HCT116 (cell line): ENCODE data around the gene MRPL58. TPM values are rescaled to one million over a fixed set of nuclear protein-coding genes. Genes with fewer than 3 reads are reported as not detected.

Experiments used
- ATAC-seq: fragments of 200-7000 bp; cut with Tn5 transposase; 2 replicates; pipeline ENCODE4 v1.9.1; 2020; ENCODE audit warnings: mild to moderate bottlenecking, moderate library complexity
- BruUV-seq: library from RNA; stranded (reverse); fragments of 400-500 nt; replicated peaks from 2 replicates; lab custom pipeline; 2021; lab: Mats Ljungman, UMichigan
- CTCF ChIA-PET: fragments of 300-600 bp; sonication (Branson Sonifier 250); formaldehyde crosslinking; loops from one replicate; lab custom pipeline; 2021; ENCODE audit warnings: antibody characterized with exemption; lab: Charles Lee
- POLR2A ChIA-PET: fragments of 300-600, 350-600 bp; sonication (Branson Sonifier 250); formaldehyde crosslinking; loops from one replicate; lab custom pipeline; 2021; ENCODE audit warnings: antibody characterized with exemption; lab: Charles Lee
- RAD21 ChIA-PET, 2 experiments: fragments of 300-600 bp; sonication (Branson Sonifier 250); formaldehyde crosslinking; loops; one replicate each; lab custom pipeline; 2023; ENCODE audit warnings: low total read pairs in 2 of 2; ENCODE audit not compliant: uncharacterized antibody in 2 of 2, unreplicated experiment in 2 of 2, low non-redundant PET in 1 of 2; lab: Charles Lee
- DNase-seq: peaks from one replicate; pipeline ENCODE4 v3.0.0-alpha.2; 2010; ENCODE audit warnings: low read depth, low spot score
- H2AFZ ChIP-seq: fragments of 200-600 bp; shearing (Covaris generic), sonication (generic); 2 replicates; pipeline ENCODE4 v1.6.1; 2017; ENCODE audit warnings: low read depth, mixed run types, mixed read lengths, antibody characterized with exemption, low read length; ENCODE audit not compliant: poor library complexity, severe bottlenecking
- H3K27ac ChIP-seq: 2 replicates; pipeline ENCODE4 v1.5.1; 2012; ENCODE audit warnings: low read depth, low read length
- H3K27me3 ChIP-seq: fragments of 200-600 bp; sonication (generic); 2 replicates; pipeline ENCODE4 v1.6.1; 2016; ENCODE audit warnings: mixed run types, low read length, mixed read lengths; ENCODE audit not compliant: insufficient read depth
- H3K36me3 ChIP-seq, 2 experiments: fragments of 200-500 bp in 1 of 2; fragments of 200-600 bp in 1 of 2; sonication (Bioruptor generic) in 1 of 2; sonication (generic) in 1 of 2; 2 replicates each; pipeline versions ENCODE4 v1.5.1 to v1.6.1; 2014 to 2016; ENCODE audit warnings: low read length in 2 of 2, inconsistent platforms in 1 of 2, mixed read lengths in 1 of 2, mixed run types in 1 of 2; ENCODE audit not compliant: insufficient read depth in 2 of 2, control insufficient read depth in 1 of 2
- H3K4me1 ChIP-seq, 2 experiments: fragments of 200-600 bp in 1 of 2; sonication (generic) in 1 of 2; 2 replicates each; pipeline versions ENCODE4 v1.5.1 to v1.6.1; 2012 to 2017; ENCODE audit warnings: low read length in 2 of 2, inconsistent platforms in 1 of 2, mild to moderate bottlenecking in 1 of 2, mixed read lengths in 1 of 2, mixed run types in 1 of 2, moderate library complexity in 1 of 2; ENCODE audit not compliant: insufficient read depth in 2 of 2, control insufficient read depth in 1 of 2
- H3K4me2 ChIP-seq: fragments of 200-600 bp; sonication (generic); 2 replicates; pipeline ENCODE4 v1.6.1; 2017; ENCODE audit warnings: mixed run types, low read length, mixed read lengths
- H3K4me3 ChIP-seq, 2 experiments: fragments of 200-600 bp in 1 of 2; sonication (generic) in 1 of 2; replicated peaks in 1 of 2; 2 replicates each; pipeline ENCODE4 v1.5.1; 2011 to 2016; ENCODE audit warnings: low read length in 2 of 2, control low read depth in 1 of 2, low read depth in 1 of 2, mild to moderate bottlenecking in 1 of 2, mixed read lengths in 1 of 2, mixed run types in 1 of 2
- H3K79me2 ChIP-seq: fragments of 200-600 bp; sonication (generic); 2 replicates; pipeline ENCODE4 v1.6.1; 2017; ENCODE audit warnings: mild to moderate bottlenecking, mixed run types, low read length, moderate library complexity, mixed read lengths; ENCODE audit not compliant: insufficient read depth
- H3K9ac ChIP-seq: fragments of 200-600 bp; sonication (generic); 2 replicates; pipeline ENCODE4 v1.6.1; 2016; ENCODE audit warnings: low read length, mixed read lengths
- H3K9me2 ChIP-seq: fragments of 200-600 bp; sonication (generic), shearing (Covaris generic); 2 replicates; pipeline ENCODE4 v1.6.1; 2017; ENCODE audit warnings: mixed run types, mild to moderate bottlenecking, moderate library complexity; ENCODE audit not compliant: insufficient read depth
- H3K9me3 ChIP-seq, 2 experiments: fragments of 200-500 bp in 1 of 2; fragments of 200-600 bp in 1 of 2; sonication (Bioruptor generic) in 1 of 2; sonication (generic) in 1 of 2; 2 replicates each; pipeline ENCODE4 v1.6.1; 2014 to 2017; ENCODE audit warnings: low read length in 2 of 2, mixed read lengths in 2 of 2, inconsistent platforms in 1 of 2, low read depth in 1 of 2, mild to moderate bottlenecking in 1 of 2, mixed run types in 1 of 2, moderate library complexity in 1 of 2; ENCODE audit not compliant: control insufficient read depth in 1 of 2, insufficient read depth in 1 of 2
- H4K20me1 ChIP-seq: fragments of 200-600 bp; sonication (generic), shearing (Covaris generic); 2 replicates; pipeline ENCODE4 v1.6.1; 2017; ENCODE audit warnings: mixed run types, mild to moderate bottlenecking, moderate library complexity; ENCODE audit not compliant: insufficient read depth
- CBX3 ChIP-seq: IDR thresholded peaks from 2 replicates; pipeline ENCODE4 v1.6.1; 2012; ENCODE audit warnings: low read depth
- CEBPB ChIP-seq: IDR thresholded peaks from 2 replicates; pipeline ENCODE4 v1.6.1; 2012; ENCODE audit warnings: low read depth
- CTCF ChIP-seq, 3 experiments: fragments of 200-600 bp in 1 of 3; sonication (generic) in 1 of 3; IDR thresholded peaks in 2 of 3; conservative IDR thresholded peaks in 1 of 3; 2 replicates each; pipeline ENCODE4 v1.5.1; 2012 to 2017; ENCODE audit warnings: low read depth in 2 of 3, low read length in 2 of 3, antibody characterized with exemption in 1 of 3, borderline replicate concordance in 1 of 3, control low read depth in 1 of 3, mild to moderate bottlenecking in 1 of 3, mixed read lengths in 1 of 3, mixed run types in 1 of 3, moderate library complexity in 1 of 3; ENCODE audit not compliant: insufficient read depth in 1 of 3
- ELF1 ChIP-seq: IDR thresholded peaks from 2 replicates; pipeline ENCODE4 v1.6.1; 2012; ENCODE audit warnings: low read depth, borderline replicate concordance
- EZH2phosphoT487 ChIP-seq: fragments of 200-600 bp; IDR thresholded peaks from 2 replicates; pipeline ENCODE4 v1.6.1; 2018; ENCODE audit warnings: antibody characterized with exemption, borderline replicate concordance
- FOSL1 ChIP-seq: IDR thresholded peaks from 2 replicates; pipeline ENCODE4 v1.6.1; 2012; ENCODE audit warnings: low read depth
- MAX ChIP-seq: IDR thresholded peaks from 2 replicates; pipeline ENCODE4 v1.6.1; 2012
- POLR2A ChIP-seq: IDR thresholded peaks from 2 replicates; pipeline ENCODE4 v1.7.0; 2011; ENCODE audit warnings: borderline replicate concordance; ENCODE audit not compliant: insufficient read depth, insufficient read length; ENCODE audit errors: extremely low read depth
- POLR2AphosphoS5 ChIP-seq: IDR thresholded peaks from 2 replicates; pipeline ENCODE4 v1.6.1; 2011; ENCODE audit warnings: mild to moderate bottlenecking, low read depth, low read length, moderate library complexity
- REST ChIP-seq: IDR thresholded peaks from 2 replicates; pipeline ENCODE4 v1.6.1; 2012; ENCODE audit warnings: low read depth
- SRF ChIP-seq: IDR thresholded peaks from 2 replicates; pipeline ENCODE4 v1.6.1; 2012; ENCODE audit warnings: low read depth
- TCF7L2 ChIP-seq: IDR thresholded peaks from 2 replicates; pipeline ENCODE4 v1.7.0; 2011; ENCODE audit warnings: borderline replicate concordance, inconsistent platforms; ENCODE audit not compliant: insufficient read depth, insufficient read length; ENCODE audit errors: extremely low read depth
- ZFX ChIP-seq: fragments of 450-650 bp; IDR thresholded peaks from 2 replicates; pipeline ENCODE4 v1.6.1; 2017
- intact Hi-C: fragments of 100-400 bp; cut with micrococcal nuclease; formaldehyde crosslinking; loops from 2 replicates; pipeline ENCODE4 v1.10.0; 2022
- total RNA-seq: library from RNA; stranded (reverse); gene quantifications from one replicate; pipeline ENCODE4 v1.2.1, GENCODE V29; 2021; ENCODE audit not compliant: unreplicated experiment
- TF ChIP-seq, protein P1 (sequence below): IDR thresholded peaks from 2 replicates; pipeline ENCODE4 v1.6.1; 2011; ENCODE audit warnings: mild to moderate bottlenecking, low read length, moderate library complexity; ENCODE audit not compliant: insufficient replicate concordance; ENCODE audit errors: extremely low read depth
- TF ChIP-seq, protein P2 (sequence below): IDR thresholded peaks from 2 replicates; pipeline ENCODE4 v1.6.1; 2012

MRPL58 gene
- total RNA-seq, 1 experiment from 2014 or later, result 80.5 TPM

DNA sequence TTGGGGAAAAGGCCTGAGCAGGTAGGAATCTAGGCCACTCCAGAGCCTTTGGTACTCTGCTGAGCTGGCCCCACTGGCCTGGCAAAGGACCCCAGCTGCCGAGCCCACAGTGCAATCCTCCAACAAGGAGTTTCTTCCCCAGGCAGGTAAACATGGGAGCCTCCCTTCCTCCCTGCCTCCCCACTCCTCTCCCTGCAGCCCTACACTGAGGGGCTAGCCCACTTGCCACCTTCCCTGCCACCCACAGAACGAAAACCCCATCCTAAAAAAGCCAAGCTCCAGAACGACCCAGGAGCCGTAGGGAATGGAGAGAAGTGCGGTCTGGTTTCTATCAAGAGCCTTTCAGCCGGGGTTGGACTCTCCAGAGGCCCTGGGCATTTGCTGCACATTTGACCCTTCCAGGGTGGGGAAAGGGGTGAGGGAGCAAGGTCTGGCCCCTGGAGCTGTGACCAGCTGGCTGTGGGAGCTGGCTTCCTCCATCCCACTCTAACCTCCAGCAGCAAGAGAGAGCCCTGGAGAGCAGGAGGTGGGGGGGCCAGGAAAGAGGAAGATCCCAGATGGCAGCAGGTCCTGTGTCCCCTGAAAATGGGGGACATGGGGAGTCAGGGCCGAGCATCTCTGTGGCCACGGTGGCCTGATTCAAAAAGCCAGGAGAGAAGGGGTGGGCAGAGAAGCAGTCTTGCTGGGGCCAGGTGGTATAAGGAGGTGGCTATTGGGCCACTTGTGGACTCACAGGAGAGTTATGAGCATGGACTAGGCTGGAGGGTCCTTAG lies 41.2 kb upstream of the MRPL58 start:
- TF ChIP-seq CEBPB (no peak), TCF7L2 (no peak), POLR2A (no peak), CBX3 (no peak), MAX (no peak), FOSL1 (no peak), POLR2AphosphoS5 (no peak), EZH2phosphoT487 (no peak), SRF (no peak), CTCF (IDR thresholded peaks at IDR 0.05 in 2 of 3, conservative IDR thresholded peaks at IDR 0.05 in 1 of 3; ENCODE audit: borderline replicate concordance in 1 of 3, insufficient read depth in 1 of 3, low read depth in 2 of 3, low read length in 2 of 3) (no peak), REST (no peak), ZFX (no peak), ELF1 (no peak)
- TF ChIP-seq, protein P1, sequence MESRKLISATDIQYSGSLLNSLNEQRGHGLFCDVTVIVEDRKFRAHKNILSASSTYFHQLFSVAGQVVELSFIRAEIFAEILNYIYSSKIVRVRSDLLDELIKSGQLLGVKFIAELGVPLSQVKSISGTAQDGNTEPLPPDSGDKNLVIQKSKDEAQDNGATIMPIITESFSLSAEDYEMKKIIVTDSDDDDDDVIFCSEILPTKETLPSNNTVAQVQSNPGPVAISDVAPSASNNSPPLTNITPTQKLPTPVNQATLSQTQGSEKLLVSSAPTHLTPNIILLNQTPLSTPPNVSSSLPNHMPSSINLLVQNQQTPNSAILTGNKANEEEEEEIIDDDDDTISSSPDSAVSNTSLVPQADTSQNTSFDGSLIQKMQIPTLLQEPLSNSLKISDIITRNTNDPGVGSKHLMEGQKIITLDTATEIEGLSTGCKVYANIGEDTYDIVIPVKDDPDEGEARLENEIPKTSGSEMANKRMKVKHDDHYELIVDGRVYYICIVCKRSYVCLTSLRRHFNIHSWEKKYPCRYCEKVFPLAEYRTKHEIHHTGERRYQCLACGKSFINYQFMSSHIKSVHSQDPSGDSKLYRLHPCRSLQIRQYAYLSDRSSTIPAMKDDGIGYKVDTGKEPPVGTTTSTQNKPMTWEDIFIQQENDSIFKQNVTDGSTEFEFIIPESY, result no peak
- TF ChIP-seq, protein P2, sequence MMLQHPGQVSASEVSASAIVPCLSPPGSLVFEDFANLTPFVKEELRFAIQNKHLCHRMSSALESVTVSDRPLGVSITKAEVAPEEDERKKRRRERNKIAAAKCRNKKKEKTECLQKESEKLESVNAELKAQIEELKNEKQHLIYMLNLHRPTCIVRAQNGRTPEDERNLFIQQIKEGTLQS, result no peak
- ChIA-PET RAD21 (interaction anchor here in 1 of 2 experiments (0.5 kb wide), 2 partner anchors 49 to 126 kb away, joined by 4 to 10 read pairs; no protein-coding TSS in a partner anchor), CTCF (interaction anchor here (1.0 to 4.5 kb wide), 3 partner anchors 8 to 13 kb away, joined by 3 to 36 read pairs (median 11); no protein-coding TSS in a partner anchor), POLR2A (interaction anchor here (0.6 to 1.6 kb wide), 4 partner anchors 10 to 125 kb away, joined by 3 to 5 read pairs (median 3); partner anchors contain the start of genes CDR2L and FDXR)
- Histone ChIP-seq H3K9ac (peak overlapping the region; percentile 69), H3K9me3 (no peaks in the 10 kb centered on the region), H3K36me3 (no peaks in the 10 kb centered on the region), H3K4me3 (peak overlapping the region; percentile 80 to 84), H2AFZ (no peak overlapping the region), H3K4me2 (peak overlapping the region; percentile 98), H3K9me2 (no peaks in the 10 kb centered on the region), H3K4me1 (peaks cover 39 to 42% of the 10 kb centered on the region in 2 experiments), H3K27ac (peak overlapping the region; percentile 9; the same call in 1 of the 2 replicates), H3K79me2 (no peaks in the 10 kb centered on the region), H4K20me1 (no peaks in the 10 kb centered on the region), H3K27me3 (no peaks in the 10 kb centered on the region)
- intact Hi-C loops, result no loop called here
- BruUV-seq, result TSS peak; percentile 40
- ATAC-seq (no peak), DNase-seq (no peak)
